DMS 273 treated with DMSO at 0.1 percent for 48 hours (cell line): ENCODE data around the gene ZNF138.
A peak's percentile ranks its signal among the peaks of the same experiment; 100 is the strongest.

Experiments used
- DNase-seq: peaks from one replicate; lab custom pipeline; 2025; lab: John Stamatoyannopoulos, UW

ZNF138 gene

GRCh38 chr7:64875658-64876406, 81.6 kb downstream of the ZNF138 start:
- DNase-seq: no peak

DNA sequence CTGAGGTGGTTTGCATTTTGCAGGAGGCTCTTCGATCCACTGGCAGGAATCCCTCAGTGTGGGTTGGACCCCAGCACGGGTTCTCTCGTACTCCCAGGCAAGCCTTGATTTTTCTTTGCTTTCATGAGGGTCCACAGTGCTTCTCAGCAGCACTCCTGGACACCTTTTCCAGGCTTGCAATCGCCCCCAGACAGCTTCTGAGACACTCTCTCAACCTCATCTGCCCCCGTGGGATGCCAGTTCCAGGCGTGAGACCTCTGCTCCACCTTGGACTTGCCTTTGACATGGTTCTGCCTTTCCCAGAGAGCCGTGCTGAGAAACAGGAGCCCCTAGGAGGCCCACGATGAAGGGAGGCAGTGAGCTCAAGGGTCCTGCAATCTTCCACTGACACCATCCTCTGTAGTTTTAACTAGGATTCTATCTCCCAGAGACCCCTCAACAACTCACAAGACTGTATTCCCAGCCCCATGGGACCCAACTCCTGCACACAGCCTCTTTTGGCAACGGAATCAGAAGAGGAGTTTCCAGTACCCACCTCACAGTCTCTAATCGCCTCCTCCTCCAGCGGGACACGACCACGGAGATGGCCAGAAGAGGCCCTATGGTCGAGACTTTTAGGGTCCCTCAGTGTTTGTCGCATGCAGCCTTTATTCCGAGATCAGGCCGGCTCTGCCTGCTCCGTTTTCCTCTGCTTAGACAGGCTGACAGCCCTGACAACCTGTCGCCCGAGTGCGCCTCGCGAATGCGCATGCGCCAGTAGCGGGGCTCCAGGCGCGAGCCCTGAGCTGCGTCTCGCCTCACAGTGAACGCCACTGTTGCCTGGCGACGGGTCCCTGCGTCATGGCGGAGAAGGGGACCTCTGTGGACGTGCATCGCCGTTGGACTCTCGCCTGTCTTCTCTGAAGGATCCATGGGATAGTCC, 82.8 kb downstream of the ZNF138 start:
- peak; percentile 27 for DNase-seq

- no peak for DNase-seq
Measured at GRCh38 chr7:64877714-64878610, 83.7 kb downstream of the ZNF138 start.

- no peak for DNase-seq
Measured at GRCh38 chr7:64878684-64879083, 84.5 kb downstream of the ZNF138 start.

GRCh38 chr7:64879086-64879730, 85.0 kb downstream of the ZNF138 start:
- DNase-seq: no peak

- DNase-seq: no peak
Measured at GRCh38 chr7:64879800-64880199, 85.6 kb downstream of the ZNF138 start.

- no peak for DNase-seq
Measured at GRCh38 chr7:64880322-64881297, 86.4 kb downstream of the ZNF138 start.

GRCh38 chr7:64881461-64882287, 87.4 kb downstream of the ZNF138 start:
- no peak for DNase-seq

- no peak for DNase-seq
Measured at GRCh38 chr7:64882341-64883112, 88.3 kb downstream of the ZNF138 start.
